ENCODE results near the gene CAMK2D.

Gene CAMK2D

DNA sequence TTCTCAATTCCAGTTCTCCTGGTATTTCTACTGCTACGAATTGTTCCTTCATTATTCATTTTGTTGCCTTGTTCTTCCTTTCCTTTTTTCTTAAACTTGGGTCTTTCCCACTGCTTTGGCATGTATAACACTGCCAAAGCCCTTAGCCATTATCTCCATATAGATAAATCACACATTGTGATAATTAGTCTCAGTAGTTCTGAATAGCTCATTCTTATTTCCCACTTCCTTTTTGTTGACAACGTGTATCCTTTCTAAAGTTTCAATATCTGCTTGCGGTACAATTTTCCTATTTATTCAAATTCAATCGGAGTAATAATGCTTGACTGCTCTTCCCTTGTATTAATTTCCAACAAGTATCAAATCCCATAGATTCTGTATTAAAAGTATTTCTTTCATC lies 14.5 kb upstream of the CAMK2D start:
- CTCF ChIA-PET = interaction anchor here (0.6 to 2.2 kb wide), 4 partner anchors 9 to 229 kb away, joined by 3 to 8 read pairs (median 4); no protein-coding TSS in a partner anchor
- no peaks in the 10 kb centered on the region for H3K9me3 ChIP-seq (ENCODE audit: control extremely low read depth in 1 of 5, control insufficient read depth in 4 of 5, insufficient read depth in 2 of 5, low read depth in 1 of 5, low read length in 4 of 5)
- H3K27ac ChIP-seq (ENCODE audit: insufficient read depth in 1 of 2, low read depth in 1 of 2, low read length in 2 of 2, poor library complexity in 1 of 2, severe bottlenecking in 2 of 2) = no peak overlapping the region
- DNase-seq = no peak
- POLR2A ChIA-PET = no interaction called here
- no peaks in the 10 kb centered on the region for H3K36me3 ChIP-seq (ENCODE audit: control insufficient read depth in 4 of 4, insufficient read depth in 4 of 4, low read length in 3 of 4)
- H3K27me3 ChIP-seq (replicated peaks in 2 of 5; ENCODE audit: control insufficient read depth in 4 of 5, insufficient read depth in 5 of 5, low read length in 4 of 5) = peaks cover 0 to 2% (median 0%) of the 10 kb centered on the region in 5 experiments
- H3K4me3 ChIP-seq (ENCODE audit: control insufficient read depth in 1 of 7, extremely low read depth in 1 of 7, insufficient read depth in 4 of 7, low read depth in 2 of 7, low read length in 6 of 7) = no peak overlapping the region
- peaks cover 0 to 8% (median 6%) of the 10 kb centered on the region in 4 experiments for H3K4me1 ChIP-seq (ENCODE audit: control extremely low read depth in 1 of 4, control insufficient read depth in 4 of 4, insufficient read depth in 4 of 4, low read length in 3 of 4)
- WGBS (ENCODE audit: insufficient coverage) = 100% methylated on average over 1 of the region's 4 CpGs

DNA sequence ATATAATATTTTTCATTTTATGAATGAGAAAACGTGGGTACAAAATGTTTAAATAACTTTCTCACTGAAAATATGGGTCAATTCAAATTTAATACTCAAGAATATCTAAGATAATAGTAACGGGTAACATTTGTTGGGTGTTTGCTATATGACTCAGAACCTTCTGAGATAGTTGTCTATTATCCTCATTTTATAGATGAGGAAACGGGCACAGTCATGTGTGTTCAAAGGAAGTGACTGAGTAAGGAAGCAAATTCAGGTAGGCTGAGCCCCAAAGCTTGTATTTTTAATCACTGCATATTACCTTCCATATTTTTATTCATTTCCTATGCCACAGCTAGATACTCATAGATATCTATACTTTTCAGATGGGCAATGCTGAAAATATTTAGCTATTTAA lies 12.2 kb upstream of the CAMK2D start:
- Histone ChIP-seq H3K27me3 (replicated peaks in 2 of 5; ENCODE audit: control insufficient read depth in 4 of 5, insufficient read depth in 5 of 5, low read length in 4 of 5) (peaks cover 0 to 2% (median 0%) of the 10 kb centered on the region in 5 experiments), H3K9me3 (ENCODE audit: control extremely low read depth in 1 of 5, control insufficient read depth in 4 of 5, insufficient read depth in 2 of 5, low read depth in 1 of 5, low read length in 4 of 5) (no peaks in the 10 kb centered on the region), H3K36me3 (ENCODE audit: control insufficient read depth in 4 of 4, insufficient read depth in 4 of 4, low read length in 3 of 4) (no peaks in the 10 kb centered on the region), H3K4me3 (ENCODE audit: control insufficient read depth in 1 of 7, extremely low read depth in 1 of 7, insufficient read depth in 4 of 7, low read depth in 2 of 7, low read length in 6 of 7) (no peak overlapping the region), H3K4me1 (ENCODE audit: control extremely low read depth in 1 of 4, control insufficient read depth in 4 of 4, insufficient read depth in 4 of 4, low read length in 3 of 4) (peaks cover 0 to 8% (median 6%) of the 10 kb centered on the region in 4 experiments), H3K27ac (ENCODE audit: insufficient read depth in 1 of 2, low read depth in 1 of 2, low read length in 2 of 2, poor library complexity in 1 of 2, severe bottlenecking in 2 of 2) (no peak overlapping the region)
- ChIA-PET CTCF (interaction anchor here (1.5 kb wide), 1 partner anchor 9 kb away, joined by 9 read pairs; no protein-coding TSS in a partner anchor), POLR2A (no interaction called here)
- no CpG with 5 or more reads among the region's 3 CpGs for WGBS (ENCODE audit: insufficient coverage)
- peak in 1 of 3 donors; percentile 6 for DNase-seq

DNA sequence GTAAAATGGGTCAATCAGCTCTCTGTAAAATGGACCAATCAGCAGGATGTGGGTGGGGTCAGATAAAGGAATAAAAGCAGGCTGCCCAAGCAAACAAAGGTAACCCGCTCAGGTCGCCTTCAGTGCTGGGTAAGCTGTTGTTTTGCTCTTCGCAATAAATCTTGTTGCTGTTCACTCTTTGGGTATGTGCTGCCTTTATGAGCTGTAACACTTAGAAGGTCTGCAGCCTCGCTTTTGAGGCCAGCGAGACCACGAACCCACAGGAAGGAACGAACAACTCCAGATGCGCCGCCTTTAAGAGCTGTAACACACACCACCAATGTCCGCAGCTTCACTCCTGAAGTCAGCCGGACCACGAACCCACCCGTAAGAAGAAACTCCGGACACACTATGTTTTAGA lies 11.5 kb upstream of the CAMK2D start:
- Histone ChIP-seq H3K4me1 (ENCODE audit: control extremely low read depth in 1 of 4, control insufficient read depth in 4 of 4, insufficient read depth in 4 of 4, low read length in 3 of 4) (peaks cover 0 to 8% (median 6%) of the 10 kb centered on the region in 4 experiments), H3K27me3 (replicated peaks in 2 of 5; ENCODE audit: control insufficient read depth in 4 of 5, insufficient read depth in 5 of 5, low read length in 4 of 5) (peaks cover 0 to 2% (median 0%) of the 10 kb centered on the region in 5 experiments), H3K36me3 (ENCODE audit: control insufficient read depth in 4 of 4, insufficient read depth in 4 of 4, low read length in 3 of 4) (no peaks in the 10 kb centered on the region), H3K27ac (ENCODE audit: insufficient read depth in 1 of 2, low read depth in 1 of 2, low read length in 2 of 2, poor library complexity in 1 of 2, severe bottlenecking in 2 of 2) (no peak overlapping the region), H3K9me3 (ENCODE audit: control extremely low read depth in 1 of 5, control insufficient read depth in 4 of 5, insufficient read depth in 2 of 5, low read depth in 1 of 5, low read length in 4 of 5) (no peaks in the 10 kb centered on the region), H3K4me3 (ENCODE audit: control insufficient read depth in 1 of 7, extremely low read depth in 1 of 7, insufficient read depth in 4 of 7, low read depth in 2 of 7, low read length in 6 of 7) (peak overlapping the region in 1 of 7 experiments; percentile 34)
- WGBS (ENCODE audit: insufficient coverage) = 7% methylated on average over 8 of the region's 14 CpGs
- CTCF ChIA-PET = interaction anchor here (1.5 kb wide), 1 partner anchor 10 kb away, joined by 9 read pairs; no protein-coding TSS in a partner anchor
- POLR2A ChIA-PET = no interaction called here
- peak; percentile 36 to 85 (median 59) for DNase-seq

DNA sequence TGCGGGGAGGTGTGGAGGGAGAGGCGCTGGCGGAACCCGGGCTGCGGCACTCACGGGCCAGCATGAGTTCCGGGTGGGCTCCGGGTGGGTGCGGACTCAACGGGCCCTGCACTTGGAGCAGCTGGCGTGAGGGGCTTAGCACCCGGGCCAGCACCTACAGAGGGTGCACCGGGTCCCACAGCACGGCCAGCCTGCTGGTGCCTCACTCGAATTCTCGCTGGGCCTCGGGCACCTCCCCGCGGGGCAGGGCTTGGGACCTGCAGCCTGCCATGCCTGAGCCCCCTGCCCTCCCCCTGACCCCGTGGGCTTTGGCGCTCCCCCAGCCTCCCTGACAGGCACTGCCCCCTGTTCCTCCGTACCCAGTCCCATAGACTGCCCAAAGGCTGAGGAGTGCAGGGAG lies 10.8 kb upstream of the CAMK2D start:
- H3K4me3 ChIP-seq (ENCODE audit: control insufficient read depth in 1 of 7, extremely low read depth in 1 of 7, insufficient read depth in 4 of 7, low read depth in 2 of 7, low read length in 6 of 7) = no peak overlapping the region
- H3K36me3 ChIP-seq (ENCODE audit: control insufficient read depth in 4 of 4, insufficient read depth in 4 of 4, low read length in 3 of 4) = no peaks in the 10 kb centered on the region
- H3K27me3 ChIP-seq (replicated peaks in 2 of 5; ENCODE audit: control insufficient read depth in 4 of 5, insufficient read depth in 5 of 5, low read length in 4 of 5) = peaks cover 0 to 2% (median 0%) of the 10 kb centered on the region in 5 experiments
- POLR2A ChIA-PET = no interaction called here
- no peak for DNase-seq
- H3K9me3 ChIP-seq (ENCODE audit: control extremely low read depth in 1 of 5, control insufficient read depth in 4 of 5, insufficient read depth in 2 of 5, low read depth in 1 of 5, low read length in 4 of 5) = no peaks in the 10 kb centered on the region
- 99% methylated on average over 22 of the region's 22 CpGs for WGBS (ENCODE audit: insufficient coverage)
- CTCF ChIA-PET = no interaction called here
- H3K4me1 ChIP-seq (ENCODE audit: control extremely low read depth in 1 of 4, control insufficient read depth in 4 of 4, insufficient read depth in 4 of 4, low read length in 3 of 4) = peaks cover 0 to 8% (median 6%) of the 10 kb centered on the region in 4 experiments
- H3K27ac ChIP-seq (ENCODE audit: insufficient read depth in 1 of 2, low read depth in 1 of 2, low read length in 2 of 2, poor library complexity in 1 of 2, severe bottlenecking in 2 of 2) = no peak overlapping the region

DNA sequence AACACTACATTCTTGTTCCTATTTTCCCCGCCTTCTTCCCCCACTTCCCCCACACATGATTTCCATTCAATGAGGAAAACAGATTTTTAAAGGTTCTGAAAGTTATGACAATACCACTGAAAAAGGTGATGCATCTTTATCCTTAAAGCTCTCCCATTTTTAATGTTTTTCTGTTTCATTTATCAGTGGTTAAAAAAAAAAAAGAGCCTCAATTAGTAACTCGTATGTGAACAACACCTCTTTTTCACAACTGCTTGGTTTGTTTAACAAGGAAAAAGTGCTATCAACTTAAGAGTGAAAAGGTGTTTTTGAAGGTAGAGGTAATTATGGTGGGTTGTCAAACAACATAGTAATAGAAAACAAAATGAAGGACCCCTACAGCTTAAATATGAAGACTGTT lies 8.2 kb upstream of the CAMK2D start:
- no peak overlapping the region for H3K27ac ChIP-seq (ENCODE audit: insufficient read depth in 1 of 2, low read depth in 1 of 2, low read length in 2 of 2, poor library complexity in 1 of 2, severe bottlenecking in 2 of 2)
- 100% methylated on average over 1 of the region's 2 CpGs for WGBS (ENCODE audit: insufficient coverage)
- no peaks in the 10 kb centered on the region for H3K9me3 ChIP-seq (ENCODE audit: control extremely low read depth in 1 of 5, control insufficient read depth in 4 of 5, insufficient read depth in 2 of 5, low read depth in 1 of 5, low read length in 4 of 5)
- peaks cover 0 to 2% (median 0%) of the 10 kb centered on the region in 5 experiments for H3K27me3 ChIP-seq (replicated peaks in 2 of 5; ENCODE audit: control insufficient read depth in 4 of 5, insufficient read depth in 5 of 5, low read length in 4 of 5)
- H3K4me3 ChIP-seq (ENCODE audit: control insufficient read depth in 1 of 7, extremely low read depth in 1 of 7, insufficient read depth in 4 of 7, low read depth in 2 of 7, low read length in 6 of 7) = no peak overlapping the region
- no peak for DNase-seq
- H3K4me1 ChIP-seq (ENCODE audit: control extremely low read depth in 1 of 4, control insufficient read depth in 4 of 4, insufficient read depth in 4 of 4, low read length in 3 of 4) = peaks cover 0 to 8% (median 6%) of the 10 kb centered on the region in 4 experiments
- ChIA-PET POLR2A (no interaction called here), CTCF (interaction anchor here (0.6 kb wide), 1 partner anchor 74 kb away, joined by 3 read pairs; no protein-coding TSS in a partner anchor)
- H3K36me3 ChIP-seq (ENCODE audit: control insufficient read depth in 4 of 4, insufficient read depth in 4 of 4, low read length in 3 of 4) = no peaks in the 10 kb centered on the region

DNA sequence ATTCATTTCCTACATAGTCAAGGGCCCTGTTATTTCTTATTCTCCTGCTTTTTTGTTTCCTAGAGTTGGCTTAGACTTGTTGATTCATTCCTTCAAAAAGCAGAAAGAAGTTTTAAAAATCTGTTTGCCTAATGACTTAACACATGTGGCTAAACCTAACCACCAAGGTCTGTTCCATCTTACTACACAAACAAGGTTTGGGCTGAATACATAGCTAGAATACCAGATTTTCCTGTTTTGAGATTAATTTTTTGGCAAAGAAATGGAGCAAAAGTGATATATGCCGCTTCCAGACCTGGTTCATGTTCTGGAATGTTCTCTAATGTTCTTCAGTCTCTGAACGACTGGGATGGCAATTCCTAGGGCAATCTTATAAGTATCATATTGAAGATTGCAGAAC lies 7.4 kb upstream of the CAMK2D start:
- H3K27ac ChIP-seq (ENCODE audit: insufficient read depth in 1 of 2, low read depth in 1 of 2, low read length in 2 of 2, poor library complexity in 1 of 2, severe bottlenecking in 2 of 2) = no peak overlapping the region
- peaks cover 0 to 2% (median 0%) of the 10 kb centered on the region in 5 experiments for H3K27me3 ChIP-seq (replicated peaks in 2 of 5; ENCODE audit: control insufficient read depth in 4 of 5, insufficient read depth in 5 of 5, low read length in 4 of 5)
- 100% methylated on average over 2 of the region's 2 CpGs for WGBS (ENCODE audit: insufficient coverage)
- POLR2A ChIA-PET = no interaction called here
- peaks cover 0 to 8% (median 6%) of the 10 kb centered on the region in 4 experiments for H3K4me1 ChIP-seq (ENCODE audit: control extremely low read depth in 1 of 4, control insufficient read depth in 4 of 4, insufficient read depth in 4 of 4, low read length in 3 of 4)
- H3K9me3 ChIP-seq (ENCODE audit: control extremely low read depth in 1 of 5, control insufficient read depth in 4 of 5, insufficient read depth in 2 of 5, low read depth in 1 of 5, low read length in 4 of 5) = no peaks in the 10 kb centered on the region
- H3K36me3 ChIP-seq (ENCODE audit: control insufficient read depth in 4 of 4, insufficient read depth in 4 of 4, low read length in 3 of 4) = no peaks in the 10 kb centered on the region
- CTCF ChIA-PET = no interaction called here
- DNase-seq = no peak
- no peak overlapping the region for H3K4me3 ChIP-seq (ENCODE audit: control insufficient read depth in 1 of 7, extremely low read depth in 1 of 7, insufficient read depth in 4 of 7, low read depth in 2 of 7, low read length in 6 of 7)

DNA sequence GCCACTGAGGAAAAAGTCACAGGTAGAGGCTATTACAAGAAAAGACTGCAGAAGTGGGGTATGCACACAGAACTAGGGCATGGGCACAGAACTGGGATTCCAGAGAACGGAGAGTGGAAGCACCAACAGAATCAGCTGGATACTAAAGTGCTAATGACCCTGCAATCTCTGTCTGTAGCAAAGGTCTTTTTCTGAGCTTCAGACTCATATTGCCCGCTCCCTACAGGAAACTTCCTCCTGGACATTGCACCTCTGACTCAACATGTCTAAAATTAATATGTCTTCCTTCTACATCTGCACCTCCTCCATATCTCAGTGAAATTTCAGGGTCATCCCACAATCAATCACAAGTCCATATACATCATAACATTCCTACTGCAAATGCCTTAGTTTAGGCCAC lies 5.3 kb upstream of the CAMK2D start:
- Histone ChIP-seq H3K27ac (ENCODE audit: insufficient read depth in 1 of 2, low read depth in 1 of 2, low read length in 2 of 2, poor library complexity in 1 of 2, severe bottlenecking in 2 of 2) (no peak overlapping the region), H3K9me3 (ENCODE audit: control extremely low read depth in 1 of 5, control insufficient read depth in 4 of 5, insufficient read depth in 2 of 5, low read depth in 1 of 5, low read length in 4 of 5) (no peaks in the 10 kb centered on the region), H3K4me3 (ENCODE audit: control insufficient read depth in 1 of 7, extremely low read depth in 1 of 7, insufficient read depth in 4 of 7, low read depth in 2 of 7, low read length in 6 of 7) (no peak overlapping the region), H3K4me1 (ENCODE audit: control extremely low read depth in 1 of 4, control insufficient read depth in 4 of 4, insufficient read depth in 4 of 4, low read length in 3 of 4) (peaks cover 0 to 13% (median 6%) of the 10 kb centered on the region in 4 experiments), H3K36me3 (ENCODE audit: control insufficient read depth in 4 of 4, insufficient read depth in 4 of 4, low read length in 3 of 4) (no peaks in the 10 kb centered on the region), H3K27me3 (replicated peaks in 2 of 5; ENCODE audit: control insufficient read depth in 4 of 5, insufficient read depth in 5 of 5, low read length in 4 of 5) (no peaks in the 10 kb centered on the region)
- CTCF ChIA-PET = no interaction called here
- 100% methylated on average over 2 of the region's 2 CpGs for WGBS (ENCODE audit: insufficient coverage)
- no peak for DNase-seq
- POLR2A ChIA-PET = no interaction called here
